ENCODE measurements around the gene SELENOT.

Gene SELENOT

DNA sequence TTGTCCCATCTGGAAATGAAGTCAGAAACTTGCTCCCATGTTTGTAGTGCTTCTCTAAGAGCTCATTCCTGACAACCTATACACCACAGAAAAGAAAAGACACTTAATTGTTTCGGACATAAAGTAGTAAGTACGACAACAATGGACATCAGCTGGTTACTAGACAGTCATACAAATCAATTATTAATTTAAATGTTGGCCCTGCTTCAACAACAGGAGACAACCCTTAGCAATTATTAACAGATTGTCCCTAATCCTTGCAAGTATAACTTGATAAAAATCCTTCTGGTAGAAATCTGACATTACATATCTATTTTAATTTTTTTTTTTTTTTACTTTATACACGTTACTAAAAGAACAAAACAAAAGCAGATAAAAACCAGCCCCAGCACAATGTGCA, 70.8 kb downstream of the SELENOT start:
- no peak for DNase-seq

GRCh38 chr3:150675587-150675986, 72.5 kb downstream of the SELENOT start:
- no peak for DNase-seq
